Stimulated activated CD4-positive, alpha-beta T cell treated with anti-CD3 and anti-CD28 coated beads, Interleukin-4, amount 100 ng/mL, for 4 hours (primary cell): Measurements from ENCODE around the gene ZNF567.
A peak's percentile ranks its signal among the peaks of the same experiment; 100 is the strongest.
"Not testable (repeated sequence)": the region's sequence is repeated elsewhere in the genome, so short reads cannot be mapped to it uniquely, and the experiment has no call there.

Source experiments
- DNase-seq, 2 experiments: peaks; one replicate each; pipeline ENCODE4 v3.0.0-alpha.2; 2020

The ZNF567 gene

DNA sequence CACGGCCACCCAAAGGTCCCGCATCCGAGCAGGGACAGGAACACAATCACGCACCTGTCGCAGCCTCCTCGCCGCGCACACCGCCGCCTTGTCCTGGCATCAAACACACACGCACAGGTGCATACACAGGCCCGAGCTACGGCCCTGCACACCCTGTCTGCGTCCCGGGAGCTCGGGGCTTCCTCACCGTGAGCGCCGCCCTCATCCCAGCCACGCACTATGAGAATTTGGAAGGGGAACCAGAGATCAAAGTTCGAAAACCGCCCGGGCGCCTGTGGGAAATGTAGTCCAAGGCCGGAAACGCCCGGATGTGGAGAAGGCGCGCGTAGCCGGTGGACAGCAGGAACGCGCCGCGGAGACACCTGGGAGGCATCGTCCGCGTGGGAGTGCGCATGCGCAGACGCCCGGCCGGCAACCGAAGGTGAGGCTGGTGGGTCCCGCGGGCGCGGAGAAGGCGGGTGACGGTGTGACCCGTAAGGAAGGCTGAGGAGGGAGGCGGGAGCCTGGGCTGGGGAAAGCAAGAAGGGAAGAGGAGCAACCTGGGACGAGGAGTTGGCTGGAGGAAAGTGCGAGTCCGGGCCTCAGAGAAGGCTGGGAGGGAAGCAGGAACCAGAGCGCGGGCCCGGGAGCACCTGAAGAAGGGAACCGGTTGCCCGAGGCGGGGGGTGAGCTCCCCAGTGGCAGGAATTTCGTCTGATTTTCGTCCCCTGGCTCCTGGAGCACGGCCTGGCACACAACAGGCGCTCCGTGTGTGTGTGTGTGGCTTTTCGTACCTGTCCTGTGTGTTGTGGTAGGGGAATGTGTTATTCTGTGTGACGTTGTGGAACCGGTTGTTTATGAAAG lies at the start of gene ZNF567:
TSS of gene ZNF567 (plus strand) at position 399 of the 843 bp plus-strand sequence. CDS start 7,256 bp downstream, outside the sequence.
- peak; percentile 97 to 99 for DNase-seq

DNA sequence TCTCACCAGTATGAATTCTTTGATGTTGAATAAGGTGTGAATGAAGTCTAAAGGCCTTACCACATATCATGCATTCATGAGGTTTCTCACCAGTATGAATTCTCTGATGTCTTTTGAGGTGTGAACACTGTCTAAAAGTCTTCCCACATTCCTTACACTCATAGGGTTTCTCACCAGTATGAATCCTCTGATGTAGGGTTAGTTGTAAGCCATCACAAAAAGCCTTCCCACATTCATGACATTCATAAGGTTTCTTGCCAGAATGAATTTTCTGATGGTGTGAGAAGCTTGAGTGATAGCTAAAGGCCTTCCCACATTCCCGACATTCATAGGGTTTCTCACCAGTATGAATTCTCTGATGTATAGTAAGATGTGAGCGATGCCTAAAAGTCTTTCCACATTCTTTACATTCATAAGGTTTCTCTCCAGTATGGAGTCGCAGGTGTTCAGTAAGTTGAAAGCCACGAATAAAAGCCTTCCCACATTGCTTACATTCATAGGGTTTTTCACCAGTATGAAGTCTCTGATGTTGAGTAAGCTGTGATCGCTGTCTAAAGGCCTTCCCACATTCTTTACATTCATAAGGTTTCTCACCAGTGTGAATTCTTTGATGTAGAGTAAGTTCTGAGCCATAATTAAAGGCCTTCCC lies 48.4 kb upstream of the ZNF567 start:
- no peak for DNase-seq

DNA sequence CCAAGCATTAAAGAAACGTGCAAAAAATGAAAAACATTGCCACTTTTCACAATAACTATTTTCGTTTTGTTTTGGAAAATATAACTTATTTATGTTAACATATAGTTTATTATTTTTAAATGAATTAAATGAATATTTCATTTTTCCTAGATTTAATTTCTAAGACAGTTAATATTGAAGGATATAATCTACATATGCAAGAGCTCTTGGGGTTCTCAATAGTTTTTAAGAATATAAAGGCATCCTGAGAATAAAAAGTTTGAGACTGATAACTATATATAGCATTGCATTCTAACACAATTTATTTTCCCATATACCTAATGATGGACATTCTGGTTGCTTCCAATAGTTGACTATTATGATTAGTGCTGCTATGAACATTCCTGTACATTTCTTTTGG lies 40.7 kb upstream of the ZNF567 start:
- DNase-seq = no peak

DNA sequence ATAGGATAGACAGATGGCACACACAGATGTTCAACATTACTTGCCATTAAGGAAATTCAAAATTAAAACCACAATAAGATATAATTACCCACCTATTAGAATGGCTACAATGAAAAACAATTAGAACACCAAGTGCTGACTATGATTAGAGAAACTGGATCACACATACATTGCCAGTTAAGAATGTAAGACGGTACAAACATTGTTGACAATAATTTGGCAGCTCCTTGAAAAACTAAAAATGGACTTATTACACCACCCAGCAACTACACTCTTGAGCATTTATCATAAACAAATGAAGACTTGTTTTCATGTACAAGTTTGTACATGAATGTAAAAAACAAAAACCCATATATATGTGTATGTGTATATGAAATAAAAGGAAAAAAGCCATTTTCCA lies 34.5 kb upstream of the ZNF567 start:
- DNase-seq = no peak

DNA sequence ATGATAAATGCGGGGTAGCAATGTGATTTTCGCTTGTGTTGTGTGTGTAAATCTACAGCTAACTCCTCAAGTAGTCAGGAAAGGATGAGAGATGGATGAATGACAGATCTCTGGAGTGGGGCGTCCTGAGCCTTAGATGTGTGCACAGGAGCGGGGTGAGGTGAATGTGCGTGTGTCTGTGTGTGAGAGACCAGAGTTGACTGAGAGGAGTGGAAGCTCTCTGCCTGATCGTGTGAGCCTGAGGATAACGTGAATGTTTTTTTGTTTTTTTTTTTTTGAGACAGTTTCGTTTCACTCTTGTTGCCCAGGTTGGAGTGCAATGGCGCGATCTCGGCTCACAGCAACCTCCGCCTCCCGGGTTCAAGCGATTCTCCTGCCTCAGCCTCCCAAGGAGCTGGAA lies 21.6 kb upstream of the ZNF567 start:
- DNase-seq = no peak

DNA sequence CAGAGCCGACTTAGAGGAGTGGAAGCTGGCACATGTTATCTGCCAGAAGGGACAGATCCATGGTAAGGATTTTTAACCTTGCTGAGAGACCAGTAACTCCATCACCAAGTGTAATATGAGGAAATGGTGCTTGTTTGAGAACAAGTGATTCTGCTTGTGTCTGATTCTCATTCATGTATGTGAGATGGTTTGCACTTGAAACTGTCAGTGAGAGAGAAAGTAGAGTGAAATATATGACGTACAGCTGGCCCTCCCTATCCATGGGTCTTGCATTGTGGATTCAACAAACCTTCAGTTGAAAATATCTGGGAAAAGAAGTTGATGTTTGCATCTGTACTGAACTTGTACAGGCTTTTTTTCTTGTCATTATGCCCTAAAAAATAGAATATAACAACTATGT lies 18.8 kb upstream of the ZNF567 start:
- no peak for DNase-seq

DNA sequence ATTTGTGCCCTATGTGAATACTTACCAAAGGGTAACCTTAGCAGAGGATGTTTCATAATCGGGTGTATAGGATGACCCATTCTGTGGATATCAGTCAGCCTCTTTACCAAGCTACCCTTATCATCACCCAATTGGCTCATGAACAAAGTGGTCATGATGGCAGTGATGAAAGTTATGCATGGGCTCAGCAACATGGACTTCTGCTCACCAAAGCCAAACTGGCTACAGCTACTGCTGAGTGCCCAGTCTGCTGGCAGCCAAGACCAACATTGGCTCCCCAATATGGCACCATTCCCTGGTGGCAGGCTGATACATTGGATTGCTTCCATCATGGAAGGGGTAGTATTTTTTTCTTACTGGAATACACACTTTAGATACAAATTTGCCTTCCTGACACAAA lies 15.0 kb upstream of the ZNF567 start:
- DNase-seq = no peak

DNA sequence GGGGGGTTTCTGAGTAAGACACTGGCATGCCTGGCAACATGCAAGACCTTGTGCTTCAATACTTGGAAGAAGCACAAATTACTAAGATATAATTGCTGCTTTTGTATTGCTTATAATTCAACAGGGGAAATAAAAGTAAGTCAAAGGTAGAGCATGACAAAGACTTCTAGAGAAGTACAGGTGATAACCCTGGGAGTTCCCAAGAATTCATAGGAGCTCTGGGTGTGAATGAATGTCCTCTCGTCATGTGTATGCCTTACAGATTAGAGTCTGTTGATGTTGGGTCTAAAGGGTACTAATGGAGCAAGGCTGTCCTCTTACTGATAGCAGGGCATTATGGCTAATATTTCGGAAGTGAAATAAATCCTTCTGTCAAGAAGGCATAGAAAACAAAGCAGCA lies 13.2 kb upstream of the ZNF567 start:
- no peak for DNase-seq

DNA sequence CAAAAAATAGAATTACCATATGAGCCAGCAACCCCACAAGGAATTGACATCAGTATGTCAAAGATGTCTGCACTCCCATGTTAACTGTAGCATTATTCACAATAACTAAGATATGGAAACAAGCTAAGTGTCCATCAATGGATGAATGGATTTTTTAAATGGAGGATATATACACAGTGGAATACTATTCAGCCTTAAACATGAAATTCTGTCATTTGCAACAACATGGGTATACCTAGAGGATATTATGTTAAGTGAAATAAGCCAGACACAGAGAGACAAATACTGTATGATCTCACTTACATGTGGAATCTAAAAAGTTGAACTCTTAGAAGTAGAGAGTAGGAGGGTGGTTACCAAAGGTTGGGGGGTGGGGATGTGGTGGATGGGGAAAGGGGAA lies 8.0 kb upstream of the ZNF567 start:
- no peak for DNase-seq

DNA sequence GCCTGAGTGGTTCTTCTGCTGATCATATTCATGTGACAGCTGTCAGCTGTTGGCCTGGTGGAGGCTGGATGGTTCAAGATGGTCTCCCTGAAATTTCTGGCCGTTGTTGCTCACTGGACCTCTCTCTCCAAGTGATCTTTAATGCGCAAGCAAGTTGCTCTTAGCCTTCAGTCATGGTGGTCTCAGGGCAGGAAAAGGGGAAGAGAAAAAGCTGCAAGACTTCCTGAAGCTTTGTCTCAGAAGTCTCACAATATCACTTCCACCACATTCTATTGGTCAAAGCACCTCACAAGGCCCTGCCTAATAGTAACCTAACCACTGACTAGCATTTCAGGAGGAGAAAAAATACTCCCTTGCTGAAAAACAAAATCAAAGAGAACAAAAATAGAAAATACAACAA lies 1.6 kb upstream of the ZNF567 start:
- DNase-seq = no peak

DNA sequence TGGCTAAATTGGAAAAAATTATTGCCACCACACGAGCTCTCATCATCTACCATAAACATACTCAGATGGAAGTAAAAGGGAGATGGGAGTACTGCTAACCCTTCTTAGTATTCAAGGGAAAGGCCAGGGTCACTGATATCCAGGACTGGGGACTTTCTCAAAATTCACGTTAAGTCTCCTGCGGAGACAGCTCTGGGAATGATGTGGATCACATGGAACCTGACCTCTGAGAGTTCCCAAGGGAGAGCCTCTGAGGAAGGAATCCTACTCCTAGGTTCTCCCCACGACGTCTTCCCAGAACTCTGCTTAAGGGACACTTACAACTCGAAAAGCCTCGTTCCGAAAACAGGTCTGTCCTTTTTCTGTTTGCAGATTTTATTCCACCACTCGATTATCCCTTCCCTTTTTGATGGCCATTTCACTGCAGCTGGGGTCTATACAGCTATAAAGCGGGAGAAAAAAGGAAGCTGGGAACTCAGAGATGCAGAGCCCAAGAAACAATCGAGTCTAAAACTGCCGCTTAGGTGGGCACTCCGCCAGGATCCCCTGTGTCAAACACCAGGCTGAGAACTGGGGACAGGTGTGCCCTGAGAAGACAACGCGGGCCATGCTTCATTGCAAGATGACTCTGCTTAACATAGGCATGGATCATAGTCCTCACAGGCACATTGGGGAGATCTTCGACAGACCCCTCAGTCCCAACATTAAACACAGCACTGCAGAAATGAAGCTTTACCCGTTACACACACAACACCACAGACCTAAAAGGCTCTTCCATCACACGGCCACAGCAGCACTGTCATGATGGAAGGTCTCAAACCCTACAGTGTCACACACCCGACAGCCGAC lies 823 bp upstream of the ZNF567 start:
- no peak for DNase-seq

DNA sequence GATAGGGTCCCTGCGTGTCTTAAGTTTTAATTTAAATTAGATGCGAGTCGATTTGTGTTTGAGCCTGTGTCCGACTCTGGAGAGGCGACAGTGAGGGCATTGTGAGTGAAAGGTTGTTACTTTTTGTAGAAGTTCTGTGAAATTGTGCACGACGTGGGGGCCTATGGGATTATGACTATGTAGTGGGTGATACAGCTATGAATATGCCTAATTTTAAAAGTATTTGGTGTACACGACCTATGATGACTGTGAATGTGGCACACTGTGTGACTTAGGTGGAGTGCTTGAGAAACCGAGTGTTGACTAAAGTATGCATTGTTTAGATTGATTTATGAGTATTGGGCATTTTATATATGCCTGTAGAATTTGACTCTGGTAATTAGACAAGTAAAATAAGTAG lies 646 bp downstream of the ZNF567 start:
- no peak for DNase-seq

DNA sequence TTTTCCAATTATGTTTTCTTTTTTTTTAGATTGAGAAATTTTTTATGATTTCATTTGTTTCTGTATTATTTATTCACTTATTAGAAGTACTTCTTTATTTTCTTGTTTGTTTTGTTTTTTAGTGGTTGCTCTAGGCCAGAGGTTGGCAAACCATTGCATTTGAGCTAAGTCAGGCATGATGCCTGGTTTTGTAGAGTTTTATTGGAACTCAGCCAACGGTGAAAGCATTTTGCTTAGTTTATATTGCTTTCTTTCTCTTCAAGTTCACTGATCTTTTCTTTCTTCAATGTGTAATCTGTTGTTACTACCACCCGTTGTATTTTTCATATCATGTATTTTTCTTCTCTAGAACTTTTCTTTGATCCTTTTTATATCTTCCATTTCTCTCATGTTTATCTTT lies 19.7 kb downstream of the ZNF567 start:
- DNase-seq = no peak

DNA sequence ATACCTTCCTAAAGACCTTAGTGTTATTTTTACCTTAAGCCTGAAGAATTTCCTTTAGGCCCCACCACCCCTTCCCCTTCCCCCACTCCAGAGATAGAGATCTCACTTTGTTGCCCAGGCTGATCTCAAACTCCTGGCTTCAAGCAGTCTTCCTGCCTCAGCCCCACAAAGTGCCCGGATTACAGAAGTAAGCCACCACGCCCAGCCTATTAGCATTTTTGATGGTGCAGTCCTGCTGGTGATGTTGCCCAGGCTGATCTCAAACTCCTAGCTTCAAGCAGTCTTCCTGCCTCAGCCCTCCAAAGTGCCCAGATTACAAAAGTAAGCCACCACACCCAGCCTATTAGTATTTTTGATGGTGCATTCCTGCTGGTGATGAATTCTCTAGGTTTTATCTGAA lies 22.0 kb downstream of the ZNF567 start:
- no peak for DNase-seq

DNA sequence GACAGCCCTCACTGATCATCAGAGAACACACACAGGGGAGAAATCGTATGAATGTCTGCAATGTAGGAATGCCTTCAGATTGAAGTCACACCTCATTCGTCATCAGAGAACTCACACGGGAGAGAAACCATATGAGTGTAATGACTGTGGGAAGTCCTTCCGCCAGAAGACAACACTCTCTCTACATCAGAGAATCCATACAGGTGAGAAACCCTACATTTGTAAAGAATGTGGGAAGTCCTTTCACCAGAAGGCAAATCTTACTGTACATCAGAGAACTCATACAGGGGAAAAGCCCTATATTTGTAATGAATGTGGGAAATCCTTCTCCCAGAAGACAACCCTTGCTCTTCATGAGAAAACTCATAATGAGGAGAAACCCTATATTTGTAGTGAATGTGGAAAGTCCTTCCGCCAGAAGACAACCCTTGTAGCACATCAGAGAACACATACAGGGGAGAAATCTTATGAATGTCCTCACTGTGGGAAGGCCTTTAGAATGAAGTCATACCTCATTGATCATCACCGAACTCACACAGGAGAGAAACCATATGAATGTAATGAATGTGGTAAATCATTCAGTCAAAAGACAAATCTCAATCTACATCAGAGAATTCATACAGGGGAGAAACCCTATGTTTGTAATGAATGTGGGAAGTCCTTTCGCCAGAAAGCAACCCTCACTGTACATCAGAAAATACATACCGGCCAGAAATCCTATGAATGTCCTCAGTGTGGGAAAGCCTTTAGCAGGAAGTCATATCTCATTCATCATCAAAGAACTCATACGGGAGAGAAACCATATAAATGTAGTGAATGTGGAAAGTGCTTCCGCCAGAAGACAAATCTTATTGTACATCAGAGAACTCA lies 32.5 kb downstream of the ZNF567 start:
- DNase-seq = no peak

DNA sequence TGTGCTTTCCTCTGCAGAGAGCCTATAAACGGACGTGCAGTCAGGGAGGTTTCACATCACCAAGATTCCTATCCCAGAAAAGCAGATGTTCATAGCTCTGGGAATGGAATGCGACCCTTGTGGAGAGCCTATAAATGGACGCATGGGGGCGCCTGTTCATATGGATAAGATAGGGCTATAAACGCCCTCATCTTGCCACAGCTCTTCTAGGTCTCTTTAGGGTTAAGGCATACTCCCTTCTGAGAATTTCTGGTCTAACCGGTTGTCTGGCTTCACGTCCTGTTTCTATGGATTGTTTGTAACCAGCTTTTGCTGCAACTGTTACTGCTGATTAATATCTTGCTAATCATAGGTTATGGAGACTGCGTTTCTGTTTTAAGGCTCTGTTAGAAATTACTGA lies 48.8 kb downstream of the ZNF567 start:
- not testable (repeated sequence) for DNase-seq

DNA sequence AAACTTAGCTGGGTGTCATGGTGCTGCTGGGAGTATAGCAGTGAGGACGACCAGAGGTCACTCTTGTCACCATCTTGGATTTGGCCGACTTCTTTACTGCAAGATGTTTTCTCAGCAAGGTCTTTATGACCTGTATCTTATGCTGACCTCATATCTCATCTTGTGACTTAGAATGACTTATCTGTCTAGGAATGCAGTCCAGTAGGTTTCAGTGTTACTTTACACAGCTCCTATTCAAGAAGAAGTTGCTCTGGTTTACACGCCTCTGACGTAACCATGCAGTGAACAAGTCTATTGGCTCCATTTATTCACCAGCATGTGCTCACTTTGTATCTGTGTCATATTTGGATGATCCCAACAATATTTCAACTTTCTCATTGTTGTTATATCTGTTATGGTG lies 58.5 kb downstream of the ZNF567 start:
- no peak for DNase-seq

DNA sequence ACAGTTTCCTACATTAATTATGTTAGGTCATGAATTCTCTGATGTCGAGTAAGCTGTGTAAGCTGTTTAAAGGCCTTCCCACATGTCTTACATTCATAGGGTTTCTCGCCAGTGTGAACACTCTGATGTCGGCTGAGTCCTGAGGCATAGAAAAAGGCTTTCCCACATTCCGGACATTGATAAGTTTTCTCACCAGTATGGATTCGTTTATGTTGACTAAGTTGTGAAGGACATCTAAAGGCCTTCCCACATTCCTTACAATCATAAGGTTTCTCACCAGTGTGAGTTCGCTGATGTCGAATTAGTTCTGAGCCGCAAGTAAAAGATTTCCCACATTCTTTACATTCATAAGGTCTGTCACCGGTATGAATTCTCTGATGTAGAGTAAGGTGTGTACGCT lies 60.3 kb downstream of the ZNF567 start:
- no peak for DNase-seq

DNA sequence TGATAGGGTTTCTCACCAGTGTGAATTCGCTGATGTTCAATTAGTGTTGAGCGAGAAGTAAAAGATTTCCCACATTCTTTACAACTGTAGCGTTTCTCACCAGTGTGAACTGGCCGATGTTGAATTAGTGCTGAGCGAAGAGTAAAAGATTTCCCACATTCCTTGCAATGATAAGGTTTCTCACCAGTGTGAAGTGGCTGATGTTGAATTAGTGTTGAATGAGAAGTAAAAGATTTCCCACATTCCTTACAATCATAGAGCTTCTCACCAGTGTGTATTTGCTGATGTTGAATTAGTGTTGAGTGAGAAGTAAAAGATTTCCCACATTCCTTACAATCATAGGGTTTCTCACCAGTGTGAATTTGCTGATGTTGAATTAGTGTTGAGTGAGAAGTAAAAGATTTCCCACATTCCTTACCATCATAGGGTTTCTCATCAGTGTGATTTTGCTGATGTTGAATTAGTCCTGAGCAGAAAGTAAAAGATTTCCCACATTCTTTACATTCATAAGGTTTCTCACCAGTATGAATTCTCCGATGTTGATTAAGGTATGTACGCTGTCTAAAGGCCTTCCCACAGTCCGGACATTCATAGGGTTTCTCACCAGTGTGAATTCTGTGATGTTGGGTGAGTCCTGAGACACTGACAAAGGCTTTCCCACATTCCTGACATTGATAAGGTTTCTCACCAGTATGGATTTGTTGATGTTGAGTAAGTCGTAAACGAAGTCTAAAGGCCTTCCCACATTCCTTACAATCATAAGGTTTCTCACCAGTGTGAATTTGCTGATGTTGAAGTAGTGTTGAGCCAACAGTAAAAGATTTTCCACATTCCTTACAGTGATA lies 61.2 kb downstream of the ZNF567 start:
- no peak for DNase-seq

DNA sequence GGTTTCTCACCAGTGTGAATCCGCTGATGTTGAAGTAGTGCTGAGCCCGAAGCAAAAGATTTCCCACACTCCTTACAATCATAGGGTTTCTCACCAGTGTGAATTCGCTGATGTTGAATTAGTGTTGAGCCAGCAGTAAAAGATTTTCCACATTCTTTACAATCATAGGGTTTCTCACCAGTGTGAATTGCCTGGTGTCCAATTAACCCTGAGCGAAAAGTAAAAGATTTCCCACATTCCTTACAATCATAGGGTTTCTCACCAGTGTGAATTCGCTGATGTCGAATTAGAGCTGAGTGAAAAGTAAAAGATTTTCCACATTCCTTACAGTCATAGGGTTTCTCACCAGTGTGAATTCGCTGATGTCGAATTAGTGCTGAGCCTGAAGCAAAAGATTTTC lies 62.2 kb downstream of the ZNF567 start:
- DNase-seq = not testable (repeated sequence)

DNA sequence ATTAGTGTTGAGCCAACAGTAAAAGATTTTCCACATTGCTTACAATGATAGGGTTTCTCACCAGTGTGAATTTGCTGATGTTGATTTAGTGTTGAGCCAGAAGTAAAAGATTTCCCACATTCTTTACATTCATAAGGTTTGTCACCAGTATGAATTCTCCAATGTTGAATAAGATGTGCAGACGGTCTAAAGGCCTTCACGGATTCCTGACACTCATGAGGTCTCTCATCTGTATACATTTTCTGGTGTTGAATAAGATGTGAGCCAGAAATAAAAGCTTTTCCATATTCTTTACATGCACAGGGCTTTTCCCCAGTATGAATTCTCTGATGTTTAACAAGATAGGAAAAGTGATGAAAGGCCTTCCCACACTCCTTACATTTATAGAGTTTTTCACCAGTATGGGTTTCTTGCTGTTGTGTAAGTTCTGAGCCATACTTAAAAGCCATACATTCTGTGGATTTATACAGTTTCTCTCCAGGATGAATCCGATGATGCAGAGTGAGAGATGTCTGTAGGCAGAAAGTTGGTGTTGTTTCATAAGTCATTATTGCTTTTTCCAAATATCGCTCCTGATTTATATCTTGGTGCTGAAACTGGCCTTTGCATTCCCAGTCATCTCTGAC lies 62.8 kb downstream of the ZNF567 start:
- no peak for DNase-seq
